HG02763 (cell line): Measurements from ENCODE around the gene PLBD2.

ENCODE experiments used
- ATAC-seq: cut with Tn5 transposase; IDR thresholded peaks from one replicate; pipeline ENCODE4 v1.9.1; 2021; ENCODE audit warnings: mild to moderate bottlenecking, moderate library complexity; ENCODE audit not compliant: unreplicated experiment

Gene PLBD2

GRCh38 chr12:113392520-113392919, 34.1 kb downstream of the PLBD2 start:
- no peak for ATAC-seq

- ATAC-seq: no peak
Measured at GRCh38 chr12:113392988-113393579, 34.7 kb downstream of the PLBD2 start.

DNA sequence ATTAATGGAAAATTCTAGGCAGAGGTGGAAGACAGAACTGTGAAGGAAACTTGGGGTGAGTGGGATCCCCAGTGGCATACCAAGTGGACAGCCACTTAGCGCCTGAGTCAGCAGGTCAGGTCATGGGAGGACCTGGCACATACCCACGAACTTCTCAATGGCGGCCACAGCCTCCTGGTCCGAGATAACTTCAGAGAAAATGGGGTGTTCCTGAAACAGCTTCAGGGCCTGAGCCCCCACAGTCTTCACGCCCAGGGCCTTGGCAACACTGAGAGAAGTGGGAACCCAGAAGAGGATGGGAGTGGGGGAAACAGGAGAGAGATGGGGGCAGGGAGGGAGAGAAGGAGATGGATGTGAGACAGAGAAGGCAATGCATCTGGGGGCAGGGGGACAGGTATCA, 35.4 kb downstream of the PLBD2 start:
- no peak for ATAC-seq

DNA sequence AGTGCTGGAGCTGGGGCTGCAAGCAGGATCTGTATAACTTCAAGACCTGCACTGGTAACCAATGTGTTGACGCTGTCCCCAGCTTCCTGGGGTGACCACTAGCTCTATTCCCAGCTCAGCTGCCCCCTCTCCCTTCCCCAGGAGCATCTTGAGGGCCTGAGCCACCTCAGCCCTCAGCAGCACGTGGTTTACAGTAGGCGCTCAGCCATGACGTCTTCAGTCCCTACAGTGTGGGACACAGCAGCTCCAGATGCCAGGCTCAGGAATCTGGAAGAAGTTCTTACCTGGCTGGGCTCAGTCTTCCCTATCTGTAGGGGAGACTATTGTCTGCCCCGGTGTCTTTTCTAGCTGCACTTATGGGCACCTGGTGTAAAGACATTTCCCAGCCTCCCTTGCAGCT, 36.7 kb downstream of the PLBD2 start:
- no peak for ATAC-seq

- ATAC-seq: no peak
Measured at GRCh38 chr12:113396200-113396599, 37.8 kb downstream of the PLBD2 start.

DNA sequence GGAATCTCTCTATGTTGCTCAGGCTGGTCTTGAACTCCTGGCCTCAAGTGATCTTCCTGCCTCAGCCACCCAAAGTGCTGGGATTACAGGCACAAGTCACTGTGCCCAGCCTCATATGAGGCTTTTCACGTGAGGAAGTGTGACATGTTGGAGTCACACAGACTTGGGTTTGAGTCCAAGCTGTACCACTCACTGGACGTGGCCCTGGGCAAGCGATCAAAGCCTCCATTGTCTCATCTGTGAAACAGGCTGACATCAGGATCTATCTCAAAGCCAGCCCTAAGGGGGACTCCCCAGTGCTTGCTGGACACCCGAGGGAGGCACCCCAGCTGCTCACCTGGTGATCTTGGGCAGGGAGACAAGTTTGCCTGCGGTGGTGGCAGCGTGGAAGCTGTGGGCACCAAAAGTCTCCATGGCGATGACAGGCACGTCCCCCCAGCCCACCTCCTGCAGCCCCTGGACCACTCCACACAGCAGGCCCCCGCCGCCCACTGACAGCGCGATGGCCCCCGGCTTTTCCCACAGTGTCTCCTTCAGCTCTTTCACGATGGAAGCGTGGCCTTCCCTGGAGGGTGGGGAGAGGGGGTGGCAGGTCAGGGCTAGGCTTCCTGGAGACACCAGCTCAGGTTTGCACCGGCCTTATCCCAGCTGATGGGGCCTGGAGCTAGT, 38.6 kb downstream of the PLBD2 start:
- no peak for ATAC-seq

DNA sequence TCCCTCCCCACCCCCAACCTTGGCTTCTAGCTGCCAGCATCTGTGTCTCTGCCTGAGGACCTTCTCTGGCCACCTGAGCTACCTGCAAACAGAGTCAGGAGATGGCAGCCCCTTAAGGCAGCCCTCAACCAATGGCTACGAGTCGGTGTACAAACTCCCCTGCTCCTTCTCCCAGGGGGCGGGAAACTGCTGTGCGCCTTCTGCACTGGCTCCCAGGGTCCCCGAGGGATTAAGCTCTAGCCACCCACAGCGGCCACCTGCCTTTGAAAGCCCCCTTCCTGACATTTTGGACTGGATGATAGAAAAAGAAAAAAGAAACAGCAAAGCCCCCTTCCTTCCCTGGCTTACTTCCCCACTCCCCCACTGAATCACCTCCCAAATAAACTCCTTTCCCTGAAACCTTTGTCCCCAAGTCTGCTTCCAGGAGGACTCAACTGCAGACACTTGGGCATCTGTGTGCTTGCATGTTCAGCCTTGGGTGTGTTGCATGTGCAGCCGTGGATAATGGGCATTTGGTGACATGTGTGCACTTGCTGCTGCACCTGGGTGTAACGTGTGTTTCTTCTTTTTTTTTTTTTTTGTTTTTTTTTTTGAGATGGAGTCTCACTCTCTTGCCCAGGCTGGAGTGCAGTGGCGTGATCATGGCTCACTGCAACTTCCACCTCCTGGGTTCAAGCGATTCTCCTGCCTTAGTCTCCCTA, 39.3 kb downstream of the PLBD2 start:
- ATAC-seq: no peak

- ATAC-seq: no peak
Measured at GRCh38 chr12:113398346-113399290, 40.2 kb downstream of the PLBD2 start.

DNA sequence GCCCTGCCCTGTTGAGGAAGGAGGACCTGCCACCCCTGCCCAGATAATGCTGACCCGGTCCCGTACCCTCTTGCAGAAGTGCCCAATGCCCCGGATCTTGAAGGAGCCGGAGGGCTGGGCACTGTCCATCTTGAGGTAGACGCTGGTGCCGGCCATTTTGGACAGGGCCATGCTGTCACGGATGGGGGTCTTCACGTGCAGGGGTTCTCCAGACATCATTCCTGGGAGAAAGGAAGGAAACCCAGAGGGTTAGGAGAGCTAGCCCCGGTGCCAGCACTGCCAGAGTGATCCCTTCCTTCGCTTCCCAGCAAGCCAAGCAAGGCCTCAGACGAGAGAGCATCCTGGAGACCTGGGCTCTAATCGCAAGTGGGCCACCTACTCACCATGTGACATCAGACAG, 41.1 kb downstream of the PLBD2 start:
- no peak for ATAC-seq

DNA sequence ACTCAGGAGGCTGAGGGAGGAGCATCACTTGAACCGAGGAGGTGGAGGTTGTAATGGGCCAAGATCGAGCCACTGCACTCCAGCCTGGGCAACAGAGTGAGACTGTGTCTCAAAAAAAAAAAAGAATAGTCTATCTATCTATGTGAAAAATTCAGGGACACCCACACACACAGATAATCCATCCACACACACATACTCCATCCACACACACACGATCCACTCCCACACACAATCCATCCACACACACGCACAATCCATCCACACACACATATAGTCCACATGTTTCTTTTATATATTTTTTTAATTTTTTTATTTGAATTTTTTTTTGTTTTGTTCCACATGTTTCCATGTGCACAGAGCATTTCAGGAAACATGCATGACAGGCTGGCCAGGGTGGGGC, 42.0 kb downstream of the PLBD2 start:
- ATAC-seq: no peak

GRCh38 chr12:113401066-113402000, 42.9 kb downstream of the PLBD2 start:
- no peak for ATAC-seq

DNA sequence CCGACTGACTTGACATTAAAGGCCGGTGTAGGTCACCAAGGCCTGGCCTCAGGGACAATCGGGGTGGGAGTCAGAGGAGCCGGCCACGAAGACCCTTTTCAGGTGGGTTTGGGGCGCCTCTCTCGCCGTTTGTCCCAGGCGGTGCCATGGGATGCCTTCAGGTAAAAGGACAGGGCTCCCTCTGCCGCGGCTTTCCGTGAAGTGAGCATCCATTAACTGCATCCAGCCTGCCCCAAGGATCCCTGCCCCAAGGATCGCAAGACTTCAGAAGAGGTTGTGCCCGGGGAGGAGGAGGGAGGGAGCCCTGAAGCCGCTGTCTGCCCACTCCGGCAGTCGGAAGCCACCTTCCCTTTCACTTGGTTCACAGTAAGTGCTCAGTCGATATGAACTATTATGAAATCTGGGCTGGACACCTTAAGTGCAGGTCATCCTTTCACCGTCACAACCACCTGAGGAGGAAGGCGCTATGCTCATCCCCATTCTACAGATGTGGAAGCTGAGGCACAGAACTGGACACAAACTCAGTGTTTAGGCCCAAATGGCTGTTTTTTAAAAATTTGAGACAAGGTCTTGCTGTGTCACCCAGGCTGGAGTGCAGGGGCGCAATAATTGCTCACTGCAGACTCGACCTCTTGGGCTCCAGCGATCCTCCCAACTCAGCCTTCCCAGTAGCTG, 44.3 kb downstream of the PLBD2 start:
- no peak for ATAC-seq

DNA sequence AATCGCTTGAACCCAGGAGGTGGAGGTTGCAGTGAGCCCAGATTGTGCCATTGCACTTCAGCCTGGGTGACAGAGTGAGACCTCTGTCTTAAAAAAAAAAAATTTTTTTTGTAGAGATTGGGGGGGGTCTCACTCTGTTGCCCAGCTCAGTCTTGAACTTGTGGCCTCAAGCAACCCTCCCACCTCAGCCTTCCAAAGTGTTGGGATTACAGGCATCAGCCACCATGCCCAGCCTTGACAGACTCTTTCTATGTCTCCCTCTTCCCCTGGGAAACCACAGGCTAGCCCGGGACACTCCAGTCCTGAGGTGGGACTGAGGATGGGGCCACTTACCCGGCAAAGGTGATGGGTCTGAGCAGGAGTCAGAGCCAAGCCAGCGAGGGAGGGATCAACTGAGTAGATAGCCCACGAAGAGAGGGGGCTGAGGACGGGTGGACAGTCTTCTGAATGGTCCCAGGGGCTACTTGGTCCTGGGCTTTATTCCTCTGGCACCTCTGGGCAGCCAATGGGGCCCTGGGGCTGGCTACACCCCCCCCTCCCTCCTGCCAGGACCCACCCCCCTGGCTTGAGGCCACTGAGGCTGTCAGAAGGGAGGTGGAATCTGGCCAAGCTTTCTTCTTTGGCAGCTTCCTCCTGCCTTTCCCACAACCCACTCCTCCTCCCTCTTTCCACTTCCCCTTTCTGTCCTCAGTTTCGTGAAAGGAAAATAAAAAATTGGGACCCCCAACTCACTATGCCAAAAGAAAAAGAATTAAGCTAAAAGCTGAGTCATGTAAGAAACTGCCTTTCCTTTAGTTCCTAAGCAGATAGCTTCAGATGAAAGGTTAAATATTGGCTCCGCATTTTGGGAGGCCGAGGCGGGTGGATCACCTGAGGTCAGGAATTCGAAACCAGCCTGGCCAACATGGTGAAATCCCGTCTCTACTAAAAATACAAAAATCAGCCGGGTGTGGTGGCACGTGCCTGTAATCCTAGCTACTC, 45.3 kb downstream of the PLBD2 start, which contains the start of gene SDS:
SDS (minus strand) TSS at position 453 of the 981 bp plus-strand sequence. CDS start 4,179 bp downstream, outside the sequence.
- ATAC-seq: no peak

- no peak for ATAC-seq
Measured at GRCh38 chr12:113405694-113406093, 47.3 kb downstream of the PLBD2 start.

DNA sequence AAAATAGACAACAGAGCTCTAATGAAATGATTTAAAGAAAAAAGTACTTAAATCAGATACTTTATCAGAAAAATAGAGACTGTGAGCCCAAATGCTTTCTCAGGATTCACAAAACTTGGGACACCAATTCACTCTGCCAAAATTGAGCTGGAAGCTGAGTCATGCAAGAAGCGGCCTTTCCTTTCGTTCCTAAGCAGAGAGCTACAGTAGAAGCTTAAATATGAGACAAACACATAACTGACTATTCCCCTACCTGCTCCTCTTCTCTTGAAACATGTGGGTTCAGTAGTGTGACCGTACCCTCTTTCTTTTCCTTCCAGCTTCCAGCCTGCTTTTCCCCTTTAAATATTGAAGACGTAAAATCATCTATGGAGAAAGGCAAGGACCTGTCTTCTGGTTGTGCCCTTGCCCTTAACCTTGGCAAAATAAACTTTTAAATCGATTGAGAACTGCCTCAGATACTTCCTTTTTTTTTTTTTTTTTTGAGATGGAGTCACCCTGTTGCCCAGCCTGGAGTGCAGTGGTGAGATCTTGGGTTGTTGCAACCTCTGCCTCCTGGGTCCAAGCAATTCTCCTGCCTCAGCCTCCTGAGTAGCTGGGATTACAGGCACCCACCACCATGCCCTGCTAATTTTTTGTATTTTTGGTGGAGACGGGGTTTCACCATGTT, 49.7 kb downstream of the PLBD2 start:
- ATAC-seq: no peak

DNA sequence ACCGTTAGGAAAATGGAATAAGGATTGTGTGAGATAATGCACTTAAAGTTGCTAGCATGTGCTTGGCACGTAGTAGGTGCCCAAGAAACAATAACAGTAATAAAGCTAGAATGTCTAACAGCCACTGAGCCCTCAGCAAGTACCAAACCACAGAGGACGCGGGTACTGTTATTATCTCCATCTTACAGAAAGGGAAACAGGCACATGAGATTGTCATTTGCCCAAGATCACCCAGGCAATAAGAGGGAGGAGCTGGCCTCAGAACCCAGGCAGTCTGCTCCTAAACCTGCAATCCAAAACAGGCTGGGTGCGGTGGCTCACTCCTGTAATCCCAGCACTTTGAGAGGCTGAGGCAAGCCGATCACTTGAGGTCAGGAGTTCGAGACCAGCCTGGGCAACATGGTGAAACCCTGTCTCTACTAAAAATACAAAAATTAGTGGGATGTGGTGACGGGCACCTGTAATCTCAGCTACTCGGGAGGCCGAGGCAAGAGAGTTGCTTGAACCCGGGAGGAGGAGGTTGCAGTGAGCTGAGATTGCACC, 50.4 kb downstream of the PLBD2 start:
- no peak for ATAC-seq

GRCh38 chr12:113409462-113410124, 51.2 kb downstream of the PLBD2 start:
- ATAC-seq: no peak
